ENCODE data around the gene SPART. TPM values are rescaled to one million over a fixed set of nuclear protein-coding genes. Genes with fewer than 3 reads are reported as not detected.

The SPART gene
- total RNA-seq, 4 donors from 2014 or later = 45.6 to 297 (median 135) TPM

DNA sequence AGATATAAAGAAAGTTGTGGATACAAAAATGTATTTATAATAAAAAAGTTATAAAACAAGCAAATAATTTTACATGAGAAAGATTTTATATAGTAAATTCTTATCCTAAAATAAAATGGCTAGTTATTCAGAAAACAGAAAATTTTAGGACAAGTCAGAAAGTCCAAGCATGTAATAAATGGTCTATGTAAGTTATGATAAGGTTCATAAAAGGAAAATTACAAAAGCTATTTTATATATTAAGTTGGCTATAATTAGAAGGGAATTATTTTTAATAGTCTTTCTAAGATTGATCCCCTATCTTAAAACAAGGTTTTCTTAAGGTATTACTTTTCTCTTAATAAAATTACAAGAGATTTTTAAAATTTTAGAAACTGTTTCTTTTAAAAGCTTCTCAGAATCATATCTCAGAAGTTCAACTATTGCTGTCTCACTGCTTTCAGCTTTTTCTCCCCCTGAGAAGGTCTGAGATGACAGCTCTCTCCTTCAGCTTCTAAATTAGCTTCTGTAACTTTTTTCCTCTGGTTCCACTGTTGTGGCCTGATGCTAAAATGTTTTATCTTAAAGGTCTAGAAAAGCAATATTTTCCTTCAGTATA lies 57.3 kb downstream of the SPART start:
- Histone ChIP-seq H3K4me3 (no peak overlapping the region), H3K4me1 (no peaks in the 10 kb centered on the region), H3K9me3 (no peaks in the 10 kb centered on the region), H3K27ac (no peak overlapping the region), H3K36me3 (no peaks in the 10 kb centered on the region), H3K27me3 (no peaks in the 10 kb centered on the region)
- DNase-seq = no peak
- TF ChIP-seq, protein P1, sequence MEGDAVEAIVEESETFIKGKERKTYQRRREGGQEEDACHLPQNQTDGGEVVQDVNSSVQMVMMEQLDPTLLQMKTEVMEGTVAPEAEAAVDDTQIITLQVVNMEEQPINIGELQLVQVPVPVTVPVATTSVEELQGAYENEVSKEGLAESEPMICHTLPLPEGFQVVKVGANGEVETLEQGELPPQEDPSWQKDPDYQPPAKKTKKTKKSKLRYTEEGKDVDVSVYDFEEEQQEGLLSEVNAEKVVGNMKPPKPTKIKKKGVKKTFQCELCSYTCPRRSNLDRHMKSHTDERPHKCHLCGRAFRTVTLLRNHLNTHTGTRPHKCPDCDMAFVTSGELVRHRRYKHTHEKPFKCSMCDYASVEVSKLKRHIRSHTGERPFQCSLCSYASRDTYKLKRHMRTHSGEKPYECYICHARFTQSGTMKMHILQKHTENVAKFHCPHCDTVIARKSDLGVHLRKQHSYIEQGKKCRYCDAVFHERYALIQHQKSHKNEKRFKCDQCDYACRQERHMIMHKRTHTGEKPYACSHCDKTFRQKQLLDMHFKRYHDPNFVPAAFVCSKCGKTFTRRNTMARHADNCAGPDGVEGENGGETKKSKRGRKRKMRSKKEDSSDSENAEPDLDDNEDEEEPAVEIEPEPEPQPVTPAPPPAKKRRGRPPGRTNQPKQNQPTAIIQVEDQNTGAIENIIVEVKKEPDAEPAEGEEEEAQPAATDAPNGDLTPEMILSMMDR (IDR thresholded peaks at IDR 0.05) = no peak
- no peak for TF ChIP-seq POLR2A (IDR thresholded peaks at IDR 0.05)
- intact Hi-C loops (cut with DNase I; ENCODE audit: low total_unique reads) = no loop called here

DNA sequence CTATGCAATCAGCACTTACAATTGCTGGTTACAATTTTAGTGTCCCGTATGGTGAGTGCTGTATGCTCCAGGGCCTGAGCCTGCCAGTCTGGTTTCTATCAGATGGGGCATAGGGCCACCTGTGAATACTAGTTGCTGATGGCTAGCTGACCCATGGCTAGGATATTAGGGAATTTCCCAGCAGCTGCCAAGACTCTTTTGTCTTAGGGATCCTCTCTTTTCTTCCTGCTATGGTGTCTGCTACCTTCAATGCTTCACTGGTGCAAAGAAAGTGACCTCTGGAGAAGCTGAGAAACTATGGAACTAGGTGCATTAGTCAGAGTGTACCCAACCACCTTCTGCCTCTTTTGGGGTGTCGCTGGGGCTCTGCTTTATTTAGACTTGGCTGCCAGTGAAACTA lies 60.2 kb downstream of the SPART start:
- Histone ChIP-seq H3K27me3 (no peaks in the 10 kb centered on the region), H3K36me3 (no peaks in the 10 kb centered on the region), H3K4me1 (no peaks in the 10 kb centered on the region), H3K27ac (no peak overlapping the region), H3K9me3 (no peaks in the 10 kb centered on the region), H3K4me3 (no peak overlapping the region)
- no peak for TF ChIP-seq POLR2A (IDR thresholded peaks at IDR 0.05)
- TF ChIP-seq, protein P1 (IDR thresholded peaks at IDR 0.05) = no peak
- intact Hi-C loops (cut with DNase I; ENCODE audit: low total_unique reads) = no loop called here
- no peak for DNase-seq

DNA sequence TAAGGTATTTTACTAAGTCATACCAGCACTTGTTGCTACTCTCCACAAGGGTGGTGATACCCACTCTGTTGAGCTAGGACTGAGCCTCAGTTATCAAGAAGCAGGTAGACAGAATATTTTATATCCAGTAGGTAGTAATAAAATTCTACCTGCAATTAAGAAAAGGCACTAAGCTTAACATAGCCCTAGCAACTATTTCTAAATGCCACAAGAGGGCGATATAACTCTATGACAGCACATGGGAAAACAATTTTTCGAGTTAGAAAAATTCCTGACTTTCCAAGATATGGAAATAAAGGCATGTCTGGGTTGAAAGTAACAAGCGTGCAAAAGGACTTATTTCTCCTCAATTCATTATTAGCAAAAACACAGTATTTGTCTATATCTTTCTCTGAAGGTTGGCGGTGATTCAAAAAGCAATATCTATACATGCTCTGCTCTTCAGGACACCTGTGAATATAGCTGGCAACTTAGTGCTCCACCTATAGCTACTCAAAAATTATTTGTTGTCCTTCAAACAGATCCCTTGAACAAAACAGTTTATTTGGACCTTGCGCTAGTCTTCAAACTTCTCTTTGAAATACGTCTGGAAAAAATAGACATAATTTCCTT lies 63.3 kb downstream of the SPART start:
- Histone ChIP-seq H3K4me1 (no peaks in the 10 kb centered on the region), H3K27ac (no peak overlapping the region), H3K9me3 (no peaks in the 10 kb centered on the region), H3K27me3 (no peaks in the 10 kb centered on the region), H3K36me3 (no peaks in the 10 kb centered on the region), H3K4me3 (no peak overlapping the region)
- DNase-seq = no peak
- no peak for TF ChIP-seq POLR2A (IDR thresholded peaks at IDR 0.05)
- TF ChIP-seq, protein P1 (IDR thresholded peaks at IDR 0.05) = peak; percentile 70 to 82 (median 80)
- intact Hi-C loops (cut with DNase I; ENCODE audit: low total_unique reads) = no loop called here

DNA sequence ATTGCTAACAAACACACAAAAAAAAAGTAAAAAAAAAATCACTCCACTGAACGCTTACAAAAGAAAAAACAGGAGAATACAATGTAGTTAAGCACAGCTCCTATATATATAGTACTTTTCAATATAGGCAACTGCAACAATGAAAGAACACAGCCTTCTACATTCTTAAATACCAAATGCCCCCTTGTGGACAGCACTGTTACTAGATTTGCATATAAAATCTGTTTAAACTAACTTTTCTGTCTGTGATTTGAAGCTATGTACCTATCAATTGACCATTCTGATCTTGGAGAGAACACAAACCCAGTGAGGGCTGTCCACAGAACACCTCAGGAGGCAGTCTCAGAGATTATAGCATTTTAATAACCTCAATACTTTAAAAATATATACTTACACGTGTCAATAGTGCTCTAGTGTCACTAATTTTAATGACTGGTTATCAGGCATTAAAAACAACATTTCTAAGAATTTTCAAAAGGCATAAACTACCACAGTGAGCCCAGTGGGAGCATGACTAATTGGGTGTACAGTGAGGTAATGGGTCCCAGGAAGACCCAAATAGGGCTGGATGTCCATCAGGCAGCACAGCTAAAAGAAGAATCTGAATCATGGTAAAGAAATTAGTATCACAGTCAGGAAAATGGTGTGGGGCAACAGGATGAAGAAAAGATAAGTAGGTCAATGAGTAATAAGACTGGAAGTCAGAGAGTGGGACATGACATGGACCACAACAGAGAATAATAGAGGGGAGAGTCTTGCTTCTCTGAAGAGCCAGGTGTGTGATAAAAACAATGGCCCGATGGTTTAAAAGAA lies 70.8 kb downstream of the SPART start:
- TF ChIP-seq, protein P1 (IDR thresholded peaks at IDR 0.05) = peak; percentile 55 to 65 (median 60)
- no peak for TF ChIP-seq POLR2A (IDR thresholded peaks at IDR 0.05)
- H3K36me3 ChIP-seq = no peaks in the 10 kb centered on the region
- H3K9me3 ChIP-seq = no peaks in the 10 kb centered on the region
- H3K27me3 ChIP-seq = no peaks in the 10 kb centered on the region
- no peak overlapping the region for H3K4me3 ChIP-seq
- peak in 1 of 2 donors; percentile 58 for DNase-seq
- intact Hi-C loops (cut with DNase I; ENCODE audit: low total_unique reads) = loop anchor here (5.0 kb wide), 1 partner anchor 298 kb away; no protein-coding TSS in a partner anchor
- no peaks in the 10 kb centered on the region for H3K4me1 ChIP-seq
- no peak overlapping the region for H3K27ac ChIP-seq

DNA sequence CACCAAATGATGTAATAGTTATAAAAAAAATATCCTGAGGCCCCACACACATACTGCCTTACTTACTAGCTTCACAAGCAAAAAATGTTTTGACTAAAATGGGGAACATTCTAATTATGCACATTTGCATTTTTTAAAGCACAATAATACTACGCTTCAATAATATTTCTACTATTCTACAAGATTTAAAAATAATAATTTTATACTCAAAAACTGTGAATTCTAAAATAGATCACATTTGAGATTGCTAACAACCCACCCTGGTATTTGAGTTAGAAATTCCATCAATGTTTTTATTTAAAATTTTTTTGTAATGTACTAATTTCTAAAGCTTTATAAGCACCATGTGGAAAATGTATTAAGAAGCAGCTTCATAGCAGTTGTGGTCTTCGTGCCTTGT lies 72.8 kb downstream of the SPART start:
- no peaks in the 10 kb centered on the region for H3K4me1 ChIP-seq
- no peak for DNase-seq
- H3K9me3 ChIP-seq = no peaks in the 10 kb centered on the region
- intact Hi-C loops (cut with DNase I; ENCODE audit: low total_unique reads) = no loop called here
- no peak for TF ChIP-seq POLR2A (IDR thresholded peaks at IDR 0.05)
- TF ChIP-seq, protein P1 (IDR thresholded peaks at IDR 0.05) = no peak
- no peaks in the 10 kb centered on the region for H3K27me3 ChIP-seq
- H3K27ac ChIP-seq = no peak overlapping the region
- H3K36me3 ChIP-seq = no peaks in the 10 kb centered on the region
- H3K4me3 ChIP-seq = no peak overlapping the region
